Esophagus (tissue), 2 donors: ENCODE data around the gene BAG3. TPM values are rescaled to one million over a fixed set of nuclear protein-coding genes. Genes with fewer than 3 reads are reported as not detected.
"Not testable (repeated sequence)": the region's sequence is repeated elsewhere in the genome, so short reads cannot be mapped to it uniquely, and the experiment has no call there.

Source experiments
- H3K27ac ChIP-seq, 2 donors: one replicate each; pipeline ENCODE4 v1.5.1; 2013; ENCODE audit warnings: low read depth in 2 of 2, mild to moderate bottlenecking in 2 of 2, inconsistent platforms in 1 of 2, low read length in 1 of 2, moderate library complexity in 1 of 2
- H3K27me3 ChIP-seq, 2 donors: one replicate each; pipeline ENCODE4 v1.6.1; 2013; ENCODE audit warnings: low read length in 2 of 2, control low read depth in 1 of 2, mild to moderate bottlenecking in 1 of 2; ENCODE audit not compliant: insufficient read depth in 2 of 2, control insufficient read depth in 1 of 2
- H3K36me3 ChIP-seq, 2 donors: one replicate each; pipeline ENCODE4 v1.6.1; 2013; ENCODE audit warnings: low read length in 1 of 2; ENCODE audit not compliant: control insufficient read depth in 2 of 2, insufficient read depth in 2 of 2
- H3K4me1 ChIP-seq, 2 donors: one replicate each; pipeline ENCODE4 v1.6.1; 2013; ENCODE audit warnings: low read length in 1 of 2; ENCODE audit not compliant: control insufficient read depth in 2 of 2, insufficient read depth in 2 of 2
- H3K4me3 ChIP-seq, 2 donors: one replicate each; pipeline ENCODE4 v1.5.1; 2013; ENCODE audit warnings: low read length in 2 of 2, mild to moderate bottlenecking in 2 of 2, low read depth in 1 of 2, moderate library complexity in 1 of 2
- H3K9me3 ChIP-seq, 2 donors: one replicate each; pipeline ENCODE4 v1.6.1; 2013; ENCODE audit warnings: mild to moderate bottlenecking in 2 of 2, low read depth in 1 of 2, low read length in 1 of 2, moderate library complexity in 1 of 2; ENCODE audit not compliant: control insufficient read depth in 2 of 2, insufficient read depth in 1 of 2
- WGBS, 2 donors: extraction: QIAGEN DNeasy Blood & Tissue Kit; methylation state at CpG; one replicate each; pipeline ENCODE4 v1.1.7; 2013; 5-methylcytosine and 5-hydroxymethylcytosine counted together
- polyA plus RNA-seq, 2 donors: library from polyadenylated mRNA; stranded (reverse); fragments of 200-250 nt; gene quantifications; one replicate each; pipeline ENCODE4 v1.2.3, GENCODE V29; 2013
- donor health status: healthy with polysubstance abuse.
- donor health status: Bipolar disorder and iron deficiency.

Gene BAG3
- polyA plus RNA-seq, 2 donors: 39.4 to 57.2 TPM

DNA sequence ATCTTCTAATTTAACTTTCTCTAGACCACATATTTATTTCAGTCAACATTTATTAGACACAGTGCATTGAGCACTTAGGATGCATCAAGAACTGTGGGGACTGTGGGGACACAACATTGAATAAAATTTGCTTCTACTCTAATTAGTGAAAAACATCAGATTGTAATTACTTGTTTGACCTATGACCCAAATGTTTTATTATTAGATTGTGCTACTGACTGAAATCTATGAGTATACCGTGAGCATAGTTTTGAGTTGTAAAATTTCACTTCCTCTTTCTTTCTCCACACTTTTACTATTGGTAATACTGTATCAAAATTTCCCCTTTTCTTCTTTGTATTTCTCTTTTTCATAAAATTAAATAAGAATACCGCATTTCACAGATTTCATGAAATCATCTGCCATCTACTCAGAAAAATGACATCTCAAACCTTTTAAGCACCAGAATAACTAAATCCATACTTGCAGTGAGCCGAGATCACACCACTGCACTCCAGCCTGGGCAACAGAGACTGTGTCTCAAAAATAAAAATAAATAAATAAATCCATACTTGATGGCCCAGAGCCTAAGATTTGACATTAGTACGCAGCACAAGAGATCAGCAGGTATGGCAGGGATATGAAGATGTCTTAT, 49.3 kb downstream of the BAG3 start:
- Histone ChIP-seq H3K4me3 (no peak overlapping the region), H3K9me3 (no peaks in the 10 kb centered on the region), H3K27me3 (no peaks in the 10 kb centered on the region), H3K27ac (no peak overlapping the region), H3K4me1 (no peaks in the 10 kb centered on the region), H3K36me3 (no peaks in the 10 kb centered on the region)
- 76 to 81% methylated on average over 4 of the region's 4 CpGs for WGBS, 2 donors

DNA sequence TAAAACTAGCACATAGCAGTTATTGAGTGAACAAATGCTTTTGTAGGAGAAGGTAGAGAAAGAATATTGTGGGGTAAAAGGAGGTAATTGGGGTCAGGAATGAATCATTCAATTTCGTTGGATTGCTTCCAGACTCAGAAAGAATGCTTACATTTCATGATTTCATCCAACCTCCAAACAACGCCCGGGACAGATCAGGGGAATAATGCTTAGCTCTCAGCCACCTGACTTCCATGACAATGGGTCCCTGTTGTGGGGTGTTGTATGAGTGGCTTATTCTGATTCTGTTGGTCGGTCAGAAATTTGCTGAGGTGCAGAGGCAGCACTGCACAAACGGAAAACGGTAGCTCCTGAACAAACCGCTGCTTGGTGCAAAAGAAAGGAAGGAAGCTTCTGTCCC, 50.7 kb downstream of the BAG3 start:
- WGBS, 2 donors: 50% methylated on average over 7 of the region's 7 CpGs
- Histone ChIP-seq H3K36me3 (no peaks in the 10 kb centered on the region), H3K27ac (no peak overlapping the region), H3K4me3 (no peak overlapping the region), H3K27me3 (no peaks in the 10 kb centered on the region), H3K9me3 (no peaks in the 10 kb centered on the region), H3K4me1 (no peaks in the 10 kb centered on the region)

DNA sequence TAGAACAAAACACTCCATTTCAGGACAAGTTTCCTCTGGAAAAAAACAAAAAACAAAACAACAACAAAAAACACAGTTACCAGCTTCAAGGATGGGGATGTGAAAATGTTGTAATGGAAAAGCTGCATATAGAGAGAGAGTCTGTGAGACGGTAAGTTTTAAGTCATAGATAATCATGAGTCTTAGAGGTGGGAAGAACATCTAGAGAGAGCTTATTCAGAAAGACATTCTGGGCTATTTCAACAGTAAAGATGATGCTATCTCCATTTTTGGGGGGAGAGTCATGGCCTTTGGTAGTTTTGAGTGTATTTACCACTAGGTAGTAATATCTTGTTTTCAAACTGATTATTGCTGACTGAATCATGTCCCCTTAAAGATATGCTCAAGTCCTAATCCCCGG, 51.4 kb downstream of the BAG3 start:
- no peaks in the 10 kb centered on the region for H3K4me1 ChIP-seq
- no peaks in the 10 kb centered on the region for H3K27me3 ChIP-seq
- 82 to 85% methylated on average over 2 of the region's 2 CpGs for WGBS, 2 donors
- no peak overlapping the region for H3K27ac ChIP-seq
- H3K9me3 ChIP-seq: no peaks in the 10 kb centered on the region
- H3K4me3 ChIP-seq: no peak overlapping the region
- H3K36me3 ChIP-seq: no peaks in the 10 kb centered on the region

DNA sequence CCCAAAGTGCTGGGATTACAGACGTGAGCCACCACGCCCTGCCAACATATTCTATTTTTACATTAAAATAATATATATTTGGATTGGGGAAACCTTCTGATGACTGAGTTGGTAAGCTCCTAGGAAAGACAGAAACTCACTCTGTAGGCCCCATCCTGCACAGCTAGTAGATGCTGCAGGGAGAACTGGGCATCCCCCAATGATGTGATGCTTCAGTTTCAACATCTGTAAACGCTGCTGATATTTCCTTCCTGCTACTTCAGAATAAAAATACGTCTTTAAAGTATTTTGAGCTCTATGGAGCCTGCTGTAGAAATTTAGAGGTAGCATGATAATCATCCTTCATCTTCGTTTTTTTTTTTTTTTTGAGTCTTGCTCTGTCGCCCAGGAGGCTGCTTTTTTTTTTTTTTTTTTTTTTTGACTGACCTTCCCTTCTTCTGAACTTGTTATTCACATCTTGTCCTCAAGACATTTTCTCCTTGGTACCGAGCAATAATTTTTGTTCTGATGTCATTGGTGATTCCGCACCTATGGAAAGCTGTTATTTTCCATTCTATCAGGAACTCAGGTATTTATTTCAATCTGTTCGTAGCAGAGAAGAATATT, 52.8 kb downstream of the BAG3 start:
- no peaks in the 10 kb centered on the region for H3K9me3 ChIP-seq
- H3K27ac ChIP-seq: no peak overlapping the region
- no peaks in the 10 kb centered on the region for H3K4me1 ChIP-seq
- no peak overlapping the region for H3K4me3 ChIP-seq
- 76 to 84% methylated on average over 8 to 9 of the region's 9 CpGs for WGBS, 2 donors
- H3K27me3 ChIP-seq: no peaks in the 10 kb centered on the region
- H3K36me3 ChIP-seq: no peaks in the 10 kb centered on the region

DNA sequence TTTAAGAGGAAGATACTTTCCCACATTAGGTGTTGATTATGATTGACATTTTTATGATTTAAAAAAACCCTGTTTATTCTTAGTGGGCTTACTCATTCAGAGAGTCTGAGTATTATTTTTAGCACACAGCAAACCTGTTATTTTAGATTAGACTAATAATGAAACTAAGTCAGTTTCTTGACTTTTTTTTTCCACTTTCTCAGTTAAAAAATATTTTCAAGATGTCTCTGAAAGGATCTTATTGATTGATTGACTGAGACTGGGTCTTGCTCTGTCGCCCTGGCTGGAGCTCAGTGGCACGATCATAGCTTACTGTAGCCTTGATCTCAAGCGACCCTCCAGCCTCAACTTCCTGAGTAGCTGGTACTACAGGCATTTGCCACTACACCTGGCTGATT, 54.3 kb downstream of the BAG3 start:
- Histone ChIP-seq H3K4me3 (no peak overlapping the region), H3K36me3 (no peaks in the 10 kb centered on the region), H3K4me1 (no peaks in the 10 kb centered on the region), H3K27me3 (no peaks in the 10 kb centered on the region), H3K27ac (no peak overlapping the region), H3K9me3 (no peaks in the 10 kb centered on the region)
- 79 to 83% methylated on average over 3 of the region's 3 CpGs for WGBS, 2 donors

DNA sequence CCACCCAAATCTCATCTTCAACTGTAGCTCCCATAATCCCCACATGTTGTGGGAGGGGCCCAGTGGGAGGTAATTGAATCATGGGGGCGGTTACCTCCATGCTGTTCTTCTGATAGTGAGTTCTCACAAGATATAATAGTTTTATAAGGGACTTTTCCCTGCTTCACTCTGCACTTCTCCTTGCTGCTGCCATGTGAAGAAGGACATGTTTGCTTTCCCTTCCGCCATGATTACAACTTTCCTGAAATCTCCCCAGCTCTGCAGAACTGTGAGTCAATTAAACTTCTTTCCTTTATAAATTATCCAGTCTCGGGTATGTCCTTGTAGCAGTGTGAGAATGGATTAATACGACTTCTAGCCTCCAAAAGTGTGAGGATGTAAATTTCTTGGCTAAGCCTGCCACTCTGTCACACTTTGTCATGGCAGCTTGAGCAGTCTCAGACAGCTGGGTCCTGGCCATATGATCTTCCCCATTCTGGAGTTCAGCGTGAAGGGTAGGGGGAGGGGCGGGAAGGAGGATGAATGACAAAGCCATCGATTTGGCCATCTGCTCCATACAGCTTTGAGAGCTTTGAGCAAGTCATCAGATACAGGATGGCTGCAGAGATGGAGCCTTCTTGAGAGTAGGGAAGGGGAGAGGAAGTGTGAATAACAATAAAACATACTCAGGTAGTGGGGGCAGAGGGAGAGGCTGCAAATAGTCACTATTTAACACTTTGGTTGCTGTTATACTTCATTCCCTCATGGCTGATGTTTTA, 55.5 kb downstream of the BAG3 start:
- Histone ChIP-seq H3K9me3 (no peaks in the 10 kb centered on the region), H3K27ac (no peak overlapping the region), H3K4me3 (no peak overlapping the region), H3K36me3 (no peaks in the 10 kb centered on the region), H3K4me1 (no peaks in the 10 kb centered on the region), H3K27me3 (no peaks in the 10 kb centered on the region)
- 77% methylated on average over 7 of the region's 7 CpGs for WGBS, 2 donors

DNA sequence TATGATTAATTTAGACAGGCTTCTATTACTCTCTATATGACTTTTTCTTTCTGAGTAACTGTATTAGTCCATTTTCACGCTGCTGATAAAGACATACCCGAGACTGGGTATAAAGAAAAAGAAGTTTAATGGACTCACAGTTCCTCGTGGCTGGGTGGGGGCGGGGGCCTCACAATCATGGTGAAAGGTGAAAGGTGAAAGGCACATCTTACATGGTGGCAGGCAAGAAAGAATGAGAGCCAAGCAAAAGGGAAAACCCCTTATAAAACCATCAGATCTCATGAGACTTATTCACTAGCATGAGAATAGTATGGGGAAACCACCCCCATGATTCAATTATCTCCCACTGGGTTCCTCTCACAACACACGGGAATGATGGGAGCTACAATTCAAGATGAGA, 56.2 kb downstream of the BAG3 start:
- 76 to 81% methylated on average over 5 of the region's 5 CpGs for WGBS, 2 donors
- H3K27ac ChIP-seq, H3K27me3 ChIP-seq, H3K4me1 ChIP-seq, H3K36me3 ChIP-seq, H3K9me3 ChIP-seq, H3K4me3 ChIP-seq: not testable (repeated sequence)

DNA sequence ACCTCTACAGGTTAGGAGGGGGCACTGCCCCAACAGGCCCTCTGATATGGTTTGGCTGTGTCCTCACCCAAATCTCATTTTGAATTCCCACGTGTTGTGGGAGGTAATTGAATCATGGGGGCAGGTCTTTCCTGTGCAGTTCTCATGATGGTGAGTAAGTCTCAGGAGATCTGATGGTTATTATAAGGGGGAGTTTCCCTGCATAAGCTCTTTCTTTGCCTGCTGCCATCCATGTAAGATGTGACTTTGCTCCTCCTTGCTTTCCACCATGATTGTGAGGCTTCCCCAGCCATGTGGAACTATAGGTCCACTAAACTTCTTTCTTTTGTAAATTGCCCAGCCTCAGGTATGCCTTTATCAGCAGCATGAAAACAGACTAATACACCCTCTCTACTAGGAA, 59.8 kb downstream of the BAG3 start:
- H3K27me3 ChIP-seq, H3K4me3 ChIP-seq, H3K9me3 ChIP-seq, H3K4me1 ChIP-seq, H3K27ac ChIP-seq, H3K36me3 ChIP-seq: not testable (repeated sequence)
- WGBS, 2 donors: 56 to 73% methylated on average over 1 of the region's 1 CpG

DNA sequence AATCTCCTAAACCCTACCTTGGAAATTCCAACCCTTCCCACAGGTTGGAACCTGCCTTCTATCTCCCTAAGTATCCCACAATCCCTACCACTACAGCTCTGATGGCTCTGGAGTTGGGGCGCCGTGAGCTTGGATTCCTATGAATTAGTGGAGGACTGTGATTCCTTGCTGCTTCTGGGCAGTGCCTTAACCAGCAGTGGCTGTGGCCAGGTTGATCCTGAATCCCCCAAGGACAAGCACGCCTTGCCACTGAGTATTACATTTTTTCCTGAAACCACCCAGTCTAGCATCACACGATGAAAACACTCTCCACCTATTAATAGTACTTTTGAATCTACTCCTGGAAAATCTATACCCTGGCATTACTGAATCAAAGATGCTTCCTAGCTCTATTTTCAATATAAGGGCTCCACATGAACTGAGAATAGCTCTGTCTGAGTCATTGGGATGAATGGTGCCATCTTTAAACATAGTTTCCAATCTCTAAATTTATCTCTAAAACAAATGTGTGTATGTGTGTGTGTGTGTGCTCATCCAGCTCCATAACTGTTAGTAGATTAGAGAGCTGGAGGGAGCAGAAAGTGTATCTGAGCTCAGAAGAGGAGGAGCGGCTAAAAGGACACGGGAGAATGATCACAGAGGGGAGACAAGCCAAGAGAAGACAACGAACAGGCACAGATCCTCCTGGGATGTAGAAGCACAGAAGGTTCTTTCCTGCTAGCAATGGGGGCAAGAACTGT, 62.7 kb downstream of the BAG3 start:
- Histone ChIP-seq H3K9me3 (no peaks in the 10 kb centered on the region), H3K4me3 (no peak overlapping the region)
- 69 to 70% methylated on average over 7 of the region's 7 CpGs for WGBS, 2 donors

More for the DNA sequence above, 62.7 kb downstream of the BAG3 start:
- no peaks in the 10 kb centered on the region for H3K4me1 ChIP-seq
- H3K27ac ChIP-seq: no peak overlapping the region
- H3K36me3 ChIP-seq: no peaks in the 10 kb centered on the region
- no peaks in the 10 kb centered on the region for H3K27me3 ChIP-seq
